GM19463 (cell line): ENCODE results near the gene ICAM3.
A peak's percentile ranks its signal among the peaks of the same experiment; 100 is the strongest.

Source experiments
- ATAC-seq: cut with Tn5 transposase; IDR thresholded peaks from one replicate; pipeline ENCODE4 v1.9.1; 2021; ENCODE audit warnings: mild to moderate bottlenecking, moderate library complexity; ENCODE audit not compliant: unreplicated experiment

Gene ICAM3

GRCh38 chr19:10320602-10321416, 18.6 kb downstream of the ICAM3 start:
- ATAC-seq: no peak

- ATAC-seq: no peak
Measured at GRCh38 chr19:10318807-10319682, 20.4 kb downstream of the ICAM3 start.

- ATAC-seq: no peak
Measured at GRCh38 chr19:10317857-10318462, 21.5 kb downstream of the ICAM3 start.

GRCh38 chr19:10317045-10317856, 22.2 kb downstream of the ICAM3 start:
- ATAC-seq: no peak

GRCh38 chr19:10316229-10317044, 23.0 kb downstream of the ICAM3 start:
- no peak for ATAC-seq

GRCh38 chr19:10315335-10316214, 23.8 kb downstream of the ICAM3 start, which contains the start of gene FDX2:
Gene FDX2 (minus strand): TSS chr19:10316015. CDS start chr19:10315996, 19 bp downstream.
- no peak for ATAC-seq

GRCh38 chr19:10309423-10309822, 30.0 kb downstream of the ICAM3 start, which contains the start of gene ZGLP1:
Gene ZGLP1 (minus strand): TSS chr19:10309815.
- ATAC-seq: no peak

GRCh38 chr19:10306327-10306726, 33.1 kb downstream of the ICAM3 start:
- no peak for ATAC-seq

GRCh38 chr19:10305139-10305806, 34.2 kb downstream of the ICAM3 start:
- ATAC-seq: no peak

GRCh38 chr19:10299545-10300458, 39.6 kb downstream of the ICAM3 start:
- no peak for ATAC-seq

GRCh38 chr19:10295847-10296591, 43.4 kb downstream of the ICAM3 start:
- ATAC-seq: no peak

GRCh38 chr19:10295305-10295846, 44.0 kb downstream of the ICAM3 start:
- ATAC-seq: peak; percentile 51

GRCh38 chr19:10294368-10294697, 45.1 kb downstream of the ICAM3 start:
- no peak for ATAC-seq

- ATAC-seq: no peak
Measured at GRCh38 chr19:10293637-10294367, 45.6 kb downstream of the ICAM3 start.

- no peak for ATAC-seq
Measured at GRCh38 chr19:10292789-10293636, 46.4 kb downstream of the ICAM3 start.
